GM18861 (cell line): Measurements from ENCODE around the gene PACS2.

ENCODE experiments used
- ATAC-seq: cut with Tn5 transposase; IDR thresholded peaks from one replicate; pipeline ENCODE4 v1.9.1; 2021; ENCODE audit not compliant: unreplicated experiment

The PACS2 gene

DNA sequence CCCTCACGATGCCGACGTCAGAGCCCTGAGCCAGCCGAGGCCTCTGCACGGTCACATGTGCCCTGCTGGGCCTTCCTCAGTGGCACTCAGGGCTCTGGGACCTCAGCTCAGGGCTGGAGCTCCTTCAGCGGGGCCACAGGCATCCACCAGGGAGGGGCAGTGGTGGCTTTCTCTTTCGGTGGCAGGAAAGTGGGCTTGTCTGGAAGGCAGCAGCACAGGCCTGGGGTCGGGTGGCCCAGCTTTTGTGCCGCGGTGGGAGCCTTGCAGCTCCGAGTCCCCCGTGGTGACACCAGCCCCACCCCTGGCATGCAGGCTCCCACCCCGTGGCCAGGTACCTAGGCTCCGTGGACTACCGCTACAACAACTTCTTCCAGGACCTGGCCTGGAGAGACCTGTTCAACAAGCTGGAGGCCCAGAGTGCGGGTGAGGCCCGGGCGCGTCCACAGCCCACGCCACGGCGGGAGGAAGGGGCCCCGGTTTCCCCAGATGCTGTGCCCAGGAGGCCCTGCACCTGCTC, 69.6 kb downstream of the PACS2 start:
- ATAC-seq = no peak

DNA sequence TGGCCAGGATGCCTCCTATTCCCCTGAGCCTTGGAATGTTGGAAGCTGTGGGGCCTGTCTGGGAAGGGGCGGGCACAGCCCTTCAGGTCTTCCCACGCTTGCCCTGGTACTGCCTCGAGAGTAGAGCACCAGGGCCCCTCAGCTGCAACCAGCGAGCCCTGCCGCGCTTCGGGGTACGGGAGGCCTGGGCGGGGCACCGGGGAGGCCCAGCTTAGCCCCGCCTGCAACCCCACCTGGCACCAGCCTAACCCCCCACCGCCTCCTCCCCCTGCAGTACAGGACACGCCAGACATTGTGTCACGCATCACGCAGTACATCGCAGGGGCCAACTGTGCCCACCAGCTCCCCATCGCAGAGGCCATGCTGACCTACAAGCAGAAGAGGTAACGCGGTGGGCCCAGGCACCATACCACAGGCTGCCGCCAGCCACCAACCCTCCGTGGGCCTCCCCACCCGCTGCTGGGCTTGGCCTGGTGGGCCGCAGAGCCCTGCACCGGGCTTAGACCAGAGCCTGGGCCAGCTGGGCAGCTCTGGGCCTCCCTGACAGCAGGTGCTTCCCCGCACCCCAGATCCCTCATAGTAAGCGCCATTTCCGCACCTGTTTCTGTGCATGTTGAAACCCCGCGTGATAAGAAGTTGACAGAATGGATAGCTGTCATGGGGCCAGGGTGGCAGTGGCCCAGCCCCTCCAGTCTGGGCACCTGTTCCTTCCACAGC, 70.2 kb downstream of the PACS2 start:
- ATAC-seq = no peak

DNA sequence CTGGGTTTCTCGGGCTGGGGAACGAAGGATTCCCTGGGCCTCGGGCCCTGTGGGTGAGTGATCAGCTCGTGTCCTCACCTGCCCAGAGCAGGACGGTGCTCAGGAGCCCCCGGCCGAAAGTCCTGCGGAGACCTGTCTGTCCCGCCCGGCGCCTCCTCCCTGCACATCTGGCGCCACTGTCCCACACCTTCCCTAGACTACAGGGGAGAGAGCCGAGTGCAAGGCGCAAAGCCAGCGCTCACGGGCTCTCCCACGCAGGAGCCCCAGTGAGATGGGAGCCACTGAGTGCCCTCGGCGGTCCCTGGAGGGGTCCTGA, 70.7 kb downstream of the PACS2 start:
- no peak for ATAC-seq

DNA sequence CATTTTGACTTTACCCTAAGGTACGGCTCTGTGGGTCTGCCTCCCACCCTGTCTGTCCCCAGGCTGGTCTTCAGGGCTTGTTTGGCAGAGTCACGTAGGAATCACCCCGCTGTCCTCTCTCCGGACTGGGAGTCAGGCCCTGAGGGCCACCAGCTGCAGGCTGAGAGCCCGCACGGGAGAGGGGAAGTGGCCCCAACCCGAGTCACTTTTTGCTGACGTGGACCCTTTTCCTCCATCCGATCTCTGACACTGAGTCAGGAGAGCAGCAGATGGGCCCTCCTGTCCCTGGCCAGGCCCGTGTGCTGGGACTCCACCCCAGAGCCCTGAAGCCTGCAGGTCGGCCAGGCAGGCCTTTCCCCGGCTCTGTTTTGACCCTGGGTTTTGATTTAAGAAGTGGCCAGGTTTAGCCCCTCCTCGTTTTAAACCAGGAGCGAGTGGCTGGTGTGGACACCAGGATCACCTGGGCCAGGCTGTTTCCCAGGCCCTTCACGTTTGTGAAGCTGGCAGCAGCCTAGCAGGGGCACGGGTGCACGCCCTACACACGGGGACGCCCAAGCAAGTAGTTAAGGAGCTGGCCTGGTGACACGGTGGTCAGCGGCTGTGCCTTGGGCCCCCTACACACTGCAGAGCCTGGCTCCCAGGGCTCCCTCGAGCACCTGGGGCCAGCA, 71.3 kb downstream of the PACS2 start:
- no peak for ATAC-seq

DNA sequence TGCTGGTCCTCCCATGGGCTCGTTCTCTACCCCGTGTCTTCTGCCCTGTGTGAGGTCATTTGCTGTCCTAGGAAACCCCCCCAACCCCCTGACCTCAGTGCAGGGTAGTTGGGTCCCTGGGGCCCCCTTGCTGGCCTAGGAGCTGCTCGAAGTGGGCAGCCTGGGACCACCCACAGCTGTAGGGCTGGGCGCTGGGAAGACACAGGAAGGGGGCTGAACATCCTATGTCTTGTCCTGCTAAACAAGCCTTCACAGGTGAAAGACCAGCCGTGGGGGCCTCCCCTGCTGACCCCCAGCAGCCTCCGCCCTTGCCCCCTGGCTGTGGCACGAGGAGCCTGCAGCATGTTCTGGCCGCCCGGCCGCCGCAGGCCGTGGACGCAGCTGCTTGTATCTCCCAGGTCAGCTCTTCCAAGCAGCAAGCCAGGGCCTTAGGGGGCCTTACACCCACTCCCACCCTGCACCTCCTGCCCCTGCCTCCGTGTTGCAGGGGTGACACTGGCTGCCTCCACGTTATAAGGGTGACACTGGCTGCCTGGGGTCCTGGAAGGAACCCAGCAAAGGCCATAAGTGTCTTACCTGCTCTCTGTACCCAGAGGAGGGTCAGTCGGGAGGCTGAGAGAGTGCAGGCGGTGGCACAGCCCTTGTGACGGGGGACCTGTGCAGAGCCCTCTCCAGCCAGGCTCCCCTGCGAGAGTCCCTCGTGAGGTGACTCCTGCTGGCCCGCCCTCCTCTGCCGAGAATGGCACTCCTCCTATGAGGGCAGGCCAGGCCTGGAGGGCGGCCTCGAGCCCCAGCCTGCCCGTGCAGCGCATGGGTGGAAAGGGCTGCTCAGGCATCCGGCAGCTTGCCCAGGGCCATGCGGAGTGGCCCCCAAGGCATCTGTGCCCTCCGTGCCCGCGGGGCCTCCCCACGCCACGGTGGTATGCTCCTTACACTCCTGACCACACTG, 72.3 kb downstream of the PACS2 start:
- ATAC-seq = no peak

DNA sequence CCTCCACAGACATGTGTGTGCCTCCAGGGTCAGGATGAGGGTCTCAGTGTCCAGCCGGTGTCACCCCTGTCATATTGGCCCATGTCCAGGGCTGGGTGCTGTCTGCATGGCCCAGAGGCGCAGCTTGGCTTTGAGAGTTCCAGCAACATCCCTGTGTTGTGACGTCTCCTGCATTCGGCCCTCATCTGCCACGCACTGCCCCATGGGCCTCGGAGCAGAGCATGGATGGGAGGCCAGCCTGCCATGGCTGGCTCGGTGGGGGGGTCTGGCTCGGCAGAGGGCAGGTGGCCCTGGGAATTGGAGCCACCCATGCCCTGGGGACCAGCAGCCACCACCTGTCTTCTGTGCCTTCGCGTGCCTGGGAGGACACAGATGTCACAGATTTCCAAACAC, 73.0 kb downstream of the PACS2 start:
- ATAC-seq = no peak

DNA sequence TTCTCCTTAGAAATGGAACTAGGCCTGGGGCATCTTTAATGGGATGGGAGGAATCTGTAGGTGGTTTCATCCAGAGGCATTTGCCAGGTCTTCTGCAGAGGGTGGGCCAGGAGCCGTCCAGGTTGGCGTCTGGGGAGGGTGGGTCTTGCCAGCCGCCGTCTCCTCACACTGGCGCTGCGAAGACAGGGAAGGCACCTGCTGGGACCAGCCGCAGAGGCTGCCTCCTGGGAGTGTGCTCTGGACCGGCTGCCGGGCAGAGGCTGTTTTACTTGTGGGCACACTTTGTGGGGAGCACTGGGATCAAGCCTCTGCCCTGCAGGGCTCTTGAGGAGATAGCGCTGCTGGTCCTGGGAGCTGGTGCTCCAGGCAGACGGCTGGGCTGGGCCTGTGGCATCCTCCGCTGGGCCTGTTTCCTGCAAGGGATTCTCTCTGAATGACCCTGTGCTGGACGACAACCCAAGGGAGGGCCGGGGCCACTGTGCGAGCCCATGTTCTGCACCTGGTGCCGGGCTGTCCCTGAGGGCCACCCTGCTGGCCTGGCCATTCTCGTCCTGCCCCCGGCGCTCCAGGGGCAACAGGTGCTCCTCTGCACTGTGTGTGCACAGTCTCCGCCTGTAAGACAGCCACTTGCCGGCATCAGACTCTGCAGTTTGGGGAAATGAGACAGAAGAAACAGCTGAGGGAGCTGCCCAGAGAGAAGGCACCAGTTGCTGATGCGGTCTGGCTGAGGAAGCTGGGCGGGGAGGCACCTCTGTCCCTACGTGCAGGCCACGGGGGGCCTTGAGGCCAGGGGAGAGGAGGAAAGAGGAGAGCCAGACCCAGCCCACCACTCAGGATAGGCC, 73.8 kb downstream of the PACS2 start:
- ATAC-seq = no peak

DNA sequence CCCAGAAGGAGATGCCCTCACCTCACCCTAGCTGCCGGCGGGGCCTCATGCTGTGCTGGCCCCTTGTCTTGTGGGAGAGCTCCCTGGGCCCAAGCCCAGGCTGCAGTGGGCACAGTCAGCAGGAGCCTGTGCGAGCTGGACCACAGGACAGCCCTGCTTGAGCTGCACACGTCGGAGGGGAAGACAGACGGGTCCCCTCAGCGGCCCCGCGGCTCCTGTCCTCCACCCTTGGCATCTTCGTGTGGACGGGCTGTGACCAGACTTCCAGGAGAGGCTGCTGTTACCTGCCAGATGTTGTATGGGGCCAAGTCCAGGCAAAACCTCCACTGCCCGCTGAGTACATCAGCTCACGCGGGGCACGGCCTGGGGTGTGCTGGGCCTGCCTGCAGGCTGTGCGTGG, 74.4 kb downstream of the PACS2 start:
- no peak for ATAC-seq

DNA sequence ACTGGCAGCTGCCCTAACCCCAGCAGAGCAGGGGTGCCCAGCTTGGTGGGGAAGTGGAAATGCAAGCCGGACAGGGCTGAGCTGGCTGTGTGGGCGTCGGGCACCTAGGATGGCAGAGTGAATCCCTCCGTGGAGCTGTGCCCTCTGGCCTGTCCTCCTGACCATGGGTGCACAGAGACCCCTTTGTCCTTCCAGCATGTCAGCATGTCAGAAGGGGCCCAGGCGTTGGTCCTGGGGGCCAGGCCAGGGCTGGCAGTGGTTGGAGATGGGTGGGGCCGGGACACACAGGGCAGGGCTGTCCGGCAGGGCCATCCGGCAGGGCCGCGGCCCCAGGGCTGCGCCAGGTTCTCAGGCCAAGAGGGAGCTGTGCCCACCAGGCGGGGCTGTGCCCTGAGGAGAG, 75.0 kb downstream of the PACS2 start:
- ATAC-seq = no peak

DNA sequence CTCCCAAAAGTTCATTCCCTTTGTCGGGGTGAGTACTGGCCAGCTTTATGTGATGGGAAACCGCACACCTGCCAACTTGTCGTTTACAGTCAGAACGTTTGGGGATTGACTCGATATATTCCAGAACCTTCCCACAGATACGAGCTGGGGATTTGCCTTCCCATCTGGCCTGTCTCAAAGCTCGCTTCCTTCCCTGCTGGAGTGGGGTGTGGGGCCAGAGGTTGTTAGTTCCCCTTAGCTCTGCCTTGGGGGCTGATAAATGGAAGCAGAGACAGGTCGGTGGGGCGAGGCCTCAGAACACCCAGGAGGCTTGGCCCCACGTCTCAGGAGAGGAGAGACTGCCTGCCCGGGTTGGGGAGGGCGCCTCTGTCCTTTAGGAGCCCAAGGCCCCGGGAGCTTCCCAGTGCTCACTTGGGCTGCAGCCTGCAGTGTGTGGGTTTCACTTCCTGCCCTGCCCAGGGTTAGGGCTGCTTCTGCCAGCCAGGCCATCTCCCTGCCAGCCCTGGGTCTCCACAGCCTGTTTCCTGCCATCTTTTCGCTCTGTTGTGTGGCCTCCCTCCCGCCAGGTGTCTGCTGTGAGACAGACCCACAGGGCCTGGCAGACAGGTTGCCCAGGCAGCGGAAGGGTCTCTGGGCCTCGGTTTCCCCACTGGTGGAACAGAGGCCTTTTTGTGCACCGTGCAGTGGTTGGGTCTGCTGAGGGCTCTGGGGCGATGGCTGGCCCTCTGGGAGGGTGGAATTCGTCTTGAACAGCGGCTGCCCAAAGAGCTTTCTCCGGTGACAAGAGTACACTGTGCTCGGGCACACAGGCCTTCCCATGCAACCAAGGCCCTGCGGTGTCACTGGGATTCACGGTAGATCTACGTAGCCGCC, 75.7 kb downstream of the PACS2 start:
- ATAC-seq = no peak

DNA sequence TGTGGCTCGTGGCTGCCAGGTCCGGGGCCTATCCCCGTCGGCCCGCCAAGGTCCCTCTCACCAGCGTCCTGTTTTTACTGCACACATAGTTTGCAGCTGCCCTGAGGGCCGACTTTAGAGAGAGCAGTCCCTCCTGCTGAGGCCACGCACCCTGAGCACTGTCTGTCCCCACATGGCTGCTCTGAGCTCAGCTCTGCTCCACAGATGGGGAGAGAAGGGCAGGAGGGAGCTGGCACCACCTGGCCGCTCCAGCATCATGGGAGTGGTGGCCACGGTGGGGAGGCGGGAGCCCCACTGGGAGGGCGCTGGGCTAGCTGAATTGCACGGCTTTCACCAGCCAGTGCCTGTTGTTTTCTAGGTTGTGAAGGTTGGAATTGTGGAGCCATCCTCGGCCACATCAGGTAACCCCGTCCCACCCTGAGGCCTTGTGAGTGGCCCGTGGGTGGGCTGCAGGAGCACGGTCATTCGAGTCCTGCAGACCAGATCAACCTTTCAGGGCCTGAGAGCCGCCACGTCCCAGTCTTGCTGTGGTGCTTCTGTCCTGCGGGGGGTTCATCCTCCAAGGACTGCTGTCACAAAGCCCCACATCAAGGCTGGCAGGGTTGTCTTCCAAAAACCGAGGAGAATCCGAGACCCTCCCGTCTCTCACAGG, 76.4 kb downstream of the PACS2 start:
- ATAC-seq = no peak

DNA sequence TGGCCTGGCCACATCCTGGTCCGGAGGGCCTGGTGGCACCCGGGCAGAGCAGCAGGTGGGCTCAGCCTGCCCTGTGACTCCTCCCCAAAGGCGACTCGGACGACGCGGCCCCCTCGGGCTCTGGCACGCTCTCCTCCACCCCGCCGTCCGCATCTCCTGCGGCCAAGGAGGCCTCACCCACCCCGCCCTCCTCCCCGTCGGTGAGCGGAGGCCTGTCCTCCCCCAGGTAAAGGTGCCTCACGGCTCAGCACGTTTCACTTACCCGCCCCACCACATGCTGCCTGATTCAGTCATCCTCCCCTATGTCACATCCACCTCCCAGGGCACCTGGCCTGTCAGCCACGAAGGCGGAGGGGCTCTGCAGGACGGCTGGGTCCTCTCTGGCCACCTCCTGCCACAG, 77.0 kb downstream of the PACS2 start:
- no peak for ATAC-seq

DNA sequence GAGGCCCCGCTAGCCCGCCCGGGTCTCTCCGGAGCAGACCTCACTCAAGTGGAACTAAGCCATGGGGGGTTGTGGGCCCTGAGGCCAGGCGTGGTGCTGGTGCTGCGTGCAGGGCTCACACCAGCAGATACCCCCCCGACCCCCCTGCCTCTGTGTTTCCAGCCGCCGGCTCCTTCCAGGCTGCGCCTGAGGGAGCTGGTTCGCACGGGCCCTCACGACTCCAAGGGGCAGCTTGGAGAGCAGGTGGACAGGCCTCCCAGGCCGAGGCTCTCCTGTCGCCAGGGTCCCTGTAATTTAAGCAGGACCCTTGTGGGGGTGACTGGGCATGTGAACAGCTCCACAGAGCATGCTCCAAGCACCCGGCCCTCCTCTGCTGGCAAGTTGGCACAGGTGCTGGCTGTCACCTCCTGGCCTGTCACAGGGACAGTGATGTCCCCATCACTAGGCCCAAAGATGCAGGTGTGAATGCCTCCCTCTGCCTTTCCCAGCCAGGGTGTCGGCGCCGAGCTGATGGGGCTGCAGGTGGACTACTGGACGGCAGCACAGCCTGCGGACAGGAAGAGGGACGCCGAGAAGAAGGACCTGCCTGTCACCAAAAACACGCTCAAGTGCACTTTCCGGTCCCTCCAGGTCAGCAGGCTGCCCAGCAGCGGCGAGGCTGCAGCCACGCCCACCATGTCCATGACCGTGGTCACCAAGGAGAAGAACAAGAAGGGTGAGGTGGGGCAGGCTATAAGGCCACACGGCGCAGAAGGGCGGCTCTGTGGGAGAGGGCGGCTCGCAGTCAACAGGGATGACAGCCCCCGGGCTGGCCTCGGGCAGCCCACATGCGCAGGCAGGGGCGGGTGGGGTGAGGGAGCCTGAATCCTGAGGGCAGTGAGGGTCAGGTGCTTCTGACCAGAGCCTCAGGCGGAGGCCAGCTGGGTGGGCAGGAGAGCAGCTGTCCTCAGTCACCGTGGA, 77.9 kb downstream of the PACS2 start:
- ATAC-seq = no peak

DNA sequence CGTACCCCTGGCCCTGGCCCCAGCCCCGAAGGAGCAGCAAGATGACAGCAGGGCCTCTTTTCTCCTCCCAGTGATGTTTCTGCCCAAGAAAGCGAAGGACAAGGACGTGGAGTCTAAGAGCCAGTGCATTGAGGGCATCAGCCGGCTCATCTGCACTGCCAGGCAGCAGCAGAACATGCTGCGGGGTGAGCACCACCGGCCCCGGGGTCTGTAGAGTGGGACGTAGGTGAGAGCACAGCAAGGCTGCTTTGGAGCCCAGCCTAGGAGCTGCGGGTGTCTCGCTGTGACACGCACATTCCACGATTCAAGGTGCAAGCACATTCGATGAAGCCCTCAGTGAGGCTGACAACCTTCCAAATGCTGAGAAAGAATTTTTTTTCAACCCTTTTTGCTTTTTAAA, 78.6 kb downstream of the PACS2 start:
- no peak for ATAC-seq

DNA sequence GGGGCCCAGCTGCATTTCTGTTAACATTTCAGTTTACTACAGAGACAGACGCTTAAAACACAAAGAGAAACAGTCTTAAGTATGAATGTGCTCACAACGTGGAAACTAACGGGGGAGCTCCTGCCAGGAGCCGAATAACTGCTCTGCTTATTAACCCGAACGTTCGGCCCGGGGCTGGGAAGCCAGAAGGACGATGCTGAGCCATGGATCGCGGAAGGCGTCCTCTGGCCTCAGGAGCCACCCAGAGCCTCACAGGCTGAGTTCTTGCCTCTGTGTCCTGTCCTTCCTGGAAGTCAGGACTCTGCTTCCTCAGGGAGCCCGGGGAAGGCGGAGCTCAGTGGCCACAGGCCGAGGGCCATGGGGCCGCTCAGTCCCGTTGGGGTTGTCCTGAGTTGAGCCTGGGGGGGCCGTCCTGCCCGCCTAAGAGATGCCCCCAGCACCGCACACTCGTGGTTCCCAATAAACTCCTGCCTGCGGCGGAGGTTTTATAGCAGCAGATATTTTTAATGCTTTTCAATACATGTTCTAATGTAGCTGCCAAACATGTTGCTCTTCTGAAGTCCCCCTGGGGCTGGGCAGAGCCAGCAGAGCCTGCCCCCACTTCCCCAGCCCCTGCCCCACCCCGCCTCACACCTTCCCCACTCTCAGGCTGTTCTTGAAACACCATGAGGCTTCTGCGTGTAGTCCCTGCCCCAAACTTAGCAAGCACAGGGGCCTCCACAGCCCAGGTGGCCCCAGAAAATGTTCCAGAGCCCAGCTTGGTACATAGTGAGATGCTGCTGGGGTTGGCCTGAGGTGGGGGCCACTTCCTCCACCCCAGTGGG, 80.4 kb downstream of the PACS2 start:
- ATAC-seq = no peak

DNA sequence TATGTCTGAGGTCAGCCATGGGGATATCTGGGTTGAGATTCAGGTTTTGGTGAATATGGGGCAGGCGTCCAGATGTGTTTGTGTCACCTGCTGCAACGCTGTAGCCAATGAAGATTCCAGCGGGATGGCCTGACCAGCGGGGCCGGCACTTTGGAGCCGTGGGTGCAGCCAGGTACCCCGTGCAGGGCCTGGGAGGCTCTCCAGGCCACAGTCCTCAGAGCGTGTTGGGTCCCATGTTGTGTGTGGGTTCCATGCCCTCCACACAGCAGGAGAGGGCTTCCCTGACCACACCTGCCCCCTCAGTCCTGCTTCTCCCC, 80.9 kb downstream of the PACS2 start:
- ATAC-seq = no peak

DNA sequence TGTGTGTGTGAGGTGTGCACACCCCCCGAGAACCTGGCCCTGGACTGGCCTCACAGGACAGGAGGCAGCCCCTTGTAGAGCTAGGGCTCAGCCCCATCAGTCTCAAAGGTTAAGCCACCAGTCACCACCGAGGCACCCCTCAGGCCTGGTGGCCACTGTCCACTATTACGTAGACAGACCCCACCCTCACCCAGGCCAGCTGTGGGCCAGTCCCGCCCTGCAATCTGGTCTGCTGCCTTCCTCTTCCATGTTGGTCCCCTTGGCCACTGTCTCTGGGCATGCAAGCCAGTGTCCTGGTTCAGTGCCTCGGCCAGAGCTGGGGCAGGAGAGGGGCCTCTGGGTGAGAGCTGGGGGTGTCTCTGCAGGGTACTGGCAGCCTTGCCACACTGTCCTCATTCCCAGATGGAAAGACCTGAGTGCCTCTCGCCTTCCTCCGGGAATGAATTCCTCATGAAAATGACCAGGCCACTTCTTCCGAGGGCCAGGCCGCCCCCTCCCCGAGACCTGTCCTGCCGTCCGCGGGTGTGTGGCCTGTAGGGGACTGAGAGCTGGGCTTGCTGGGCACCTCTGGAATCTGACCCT, 82.9 kb downstream of the PACS2 start:
- ATAC-seq = no peak
